Measurements from ENCODE around the gene ISG20L2. TPM values are rescaled to one million over a fixed set of nuclear protein-coding genes. Genes with fewer than 3 reads are reported as not detected.

The ISG20L2 gene
- polyA plus RNA-seq, 1 of the 3 experiments (the other 2 are of a cell fraction): 31.6 TPM

GRCh38 chr1:156767101-156767878, 38.7 kb upstream of the ISG20L2 start, which contains the start of gene PRCC:
TSS of gene PRCC (plus strand) at chr1:156767535. CDS start at chr1:156767772, 237 bp downstream.
- peak; percentile 87 for DNase-seq
- no peaks in the 10 kb centered on the region for H3K9me3 ChIP-seq
- H3K4me1 ChIP-seq (ENCODE audit: control insufficient read depth in 1 of 2, insufficient read depth in 2 of 2, low read depth in 1 of 2, low read length in 1 of 2): peaks cover 23 to 26% of the 10 kb centered on the region in 2 experiments; a peak in 3 of 4 replicates
- H3K27me3 ChIP-seq (ENCODE audit: insufficient read depth): no peaks in the 10 kb centered on the region
- CTCF ChIA-PET: interaction anchor here (0.7 to 9.5 kb wide), 16 partner anchors 15 to 409 kb away, joined by 3 to 64 read pairs (median 4); partner anchors contain the start of genes HDGF, INSRR, METTL25B and MRPL24
- H2AFZ ChIP-seq (ENCODE audit: low read depth): peak within 1 kb of the TSS; percentile 85
- no peaks in the 10 kb centered on the region for H3K9me2 ChIP-seq
- H3K4me3 ChIP-seq (ENCODE audit: low read depth in 2 of 2, low read length in 1 of 2): peak within 1 kb of the TSS; percentile 72 to 86
- peak within 1 kb of the TSS; percentile 77 to 90 for H3K27ac ChIP-seq (ENCODE audit: low read depth in 2 of 2, low read length in 1 of 2)
- H3K9ac ChIP-seq: peak within 1 kb of the TSS; percentile 95
- H4K20me1 ChIP-seq (ENCODE audit: insufficient read depth): peaks cover 13% of the 10 kb centered on the region; the same call in 1 of the 2 replicates
- WGBS (ENCODE audit: low lambda C conversion rate): under 1% methylated on average over 31 of the region's 50 CpGs
- no peaks in the 10 kb centered on the region for H3F3A ChIP-seq (replicated peaks; ENCODE audit: insufficient read depth)
- peaks cover 18 to 19% of the 10 kb centered on the region in 2 experiments for H3K36me3 ChIP-seq (replicated peaks in 1 of 2; ENCODE audit: control insufficient read depth in 1 of 2, insufficient read depth in 2 of 2, low read length in 1 of 2)
- POLR2A ChIA-PET: interaction anchor here (0.7 to 3.9 kb wide), 10 partner anchors 10 to 93 kb away, joined by 3 to 27 read pairs (median 4); partner anchors contain the start of genes HDGF, ISG20L2, METTL25B and MRPL24
- H3K4me2 ChIP-seq: peak within 1 kb of the TSS; percentile 89
- H3K79me2 ChIP-seq (ENCODE audit: insufficient read depth): peaks cover 61% of the 10 kb centered on the region
- TF ChIP-seq EP300 (IDR thresholded peaks at IDR 0.05; ENCODE audit: borderline replicate concordance in 1 of 2, low read depth in 1 of 2, low read length in 1 of 2): peak; percentile 10 to 20; a peak in 2 of 4 replicates
- 0 out of 2 replicates have a peak, but pooled peaks have one; percentile 1 for TF ChIP-seq SMC3 (IDR thresholded peaks at IDR 0.05; ENCODE audit: low read depth, low read length)
- TF ChIP-seq, protein P1, sequence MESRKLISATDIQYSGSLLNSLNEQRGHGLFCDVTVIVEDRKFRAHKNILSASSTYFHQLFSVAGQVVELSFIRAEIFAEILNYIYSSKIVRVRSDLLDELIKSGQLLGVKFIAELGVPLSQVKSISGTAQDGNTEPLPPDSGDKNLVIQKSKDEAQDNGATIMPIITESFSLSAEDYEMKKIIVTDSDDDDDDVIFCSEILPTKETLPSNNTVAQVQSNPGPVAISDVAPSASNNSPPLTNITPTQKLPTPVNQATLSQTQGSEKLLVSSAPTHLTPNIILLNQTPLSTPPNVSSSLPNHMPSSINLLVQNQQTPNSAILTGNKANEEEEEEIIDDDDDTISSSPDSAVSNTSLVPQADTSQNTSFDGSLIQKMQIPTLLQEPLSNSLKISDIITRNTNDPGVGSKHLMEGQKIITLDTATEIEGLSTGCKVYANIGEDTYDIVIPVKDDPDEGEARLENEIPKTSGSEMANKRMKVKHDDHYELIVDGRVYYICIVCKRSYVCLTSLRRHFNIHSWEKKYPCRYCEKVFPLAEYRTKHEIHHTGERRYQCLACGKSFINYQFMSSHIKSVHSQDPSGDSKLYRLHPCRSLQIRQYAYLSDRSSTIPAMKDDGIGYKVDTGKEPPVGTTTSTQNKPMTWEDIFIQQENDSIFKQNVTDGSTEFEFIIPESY (IDR thresholded peaks at IDR 0.05; ENCODE audit: borderline replicate concordance, low read depth): 0 out of 2 replicates have a peak, but pooled peaks have one; percentile 46
- TF ChIP-seq FOXJ3 (CRISPR knock-in tag; IDR thresholded peaks at IDR 0.05): no peak
- TF ChIP-seq EZH2phosphoT487 (IDR thresholded peaks at IDR 0.05; ENCODE audit: borderline replicate concordance, low read depth): no peak
- no peak for TF ChIP-seq JUND (IDR thresholded peaks at IDR 0.05)
- TF ChIP-seq MXI1 (IDR thresholded peaks at IDR 0.05; ENCODE audit: low read depth, low read length): 0 out of 2 replicates have a peak, but pooled peaks have one; percentile 9
- TF ChIP-seq NRF1 (IDR thresholded peaks at IDR 0.05; ENCODE audit: low read depth, low read length): peak; percentile 18; the same call in 1 of the 2 replicates
- peak; percentile 74 for TF ChIP-seq TAF1 (IDR thresholded peaks at IDR 0.05; ENCODE audit: borderline replicate concordance, low read depth, low read length)
- TF ChIP-seq, protein P2, sequence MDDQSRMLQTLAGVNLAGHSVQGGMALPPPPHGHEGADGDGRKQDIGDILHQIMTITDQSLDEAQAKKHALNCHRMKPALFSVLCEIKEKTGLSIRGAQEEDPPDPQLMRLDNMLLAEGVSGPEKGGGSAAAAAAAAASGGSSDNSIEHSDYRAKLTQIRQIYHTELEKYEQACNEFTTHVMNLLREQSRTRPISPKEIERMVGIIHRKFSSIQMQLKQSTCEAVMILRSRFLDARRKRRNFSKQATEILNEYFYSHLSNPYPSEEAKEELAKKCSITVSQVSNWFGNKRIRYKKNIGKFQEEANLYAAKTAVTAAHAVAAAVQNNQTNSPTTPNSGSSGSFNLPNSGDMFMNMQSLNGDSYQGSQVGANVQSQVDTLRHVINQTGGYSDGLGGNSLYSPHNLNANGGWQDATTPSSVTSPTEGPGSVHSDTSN (IDR thresholded peaks at IDR 0.05): peak; percentile 64
- TF ChIP-seq RXRA (IDR thresholded peaks at IDR 0.05; ENCODE audit: borderline replicate concordance, low read depth): no peak
- no peak for TF ChIP-seq MEF2A (IDR thresholded peaks at IDR 0.05; ENCODE audit: borderline replicate concordance, low read depth)
- TF ChIP-seq CHD2 (IDR thresholded peaks at IDR 0.05; ENCODE audit: low read length, partially characterized antibody): peak; percentile 95
- peak; percentile 40; the same call in 1 of the 2 replicates for TF ChIP-seq TCF12 (IDR thresholded peaks at IDR 0.05)
- no peak for TF ChIP-seq IRF3 (IDR thresholded peaks at IDR 0.05; ENCODE audit: low read depth, low read length)
- TF ChIP-seq ELF1 (IDR thresholded peaks at IDR 0.05): peak; percentile 85
- TF ChIP-seq, protein P3, sequence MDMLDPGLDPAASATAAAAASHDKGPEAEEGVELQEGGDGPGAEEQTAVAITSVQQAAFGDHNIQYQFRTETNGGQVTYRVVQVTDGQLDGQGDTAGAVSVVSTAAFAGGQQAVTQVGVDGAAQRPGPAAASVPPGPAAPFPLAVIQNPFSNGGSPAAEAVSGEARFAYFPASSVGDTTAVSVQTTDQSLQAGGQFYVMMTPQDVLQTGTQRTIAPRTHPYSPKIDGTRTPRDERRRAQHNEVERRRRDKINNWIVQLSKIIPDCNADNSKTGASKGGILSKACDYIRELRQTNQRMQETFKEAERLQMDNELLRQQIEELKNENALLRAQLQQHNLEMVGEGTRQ (IDR thresholded peaks at IDR 0.05; ENCODE audit: borderline replicate concordance, low read depth, low read length): no peak
- no peak for TF ChIP-seq REST (IDR thresholded peaks at IDR 0.05; ENCODE audit: low read depth, low read length)
- no peak for TF ChIP-seq RCOR1 (IDR thresholded peaks at IDR 0.05; ENCODE audit: low read length)
- no peak; the same call in 1 of the 2 replicates for TF ChIP-seq POLR2AphosphoS5 (IDR thresholded peaks at IDR 0.05; ENCODE audit: low read depth, low read length)
- peak; percentile 24; the same call in 1 of the 2 replicates for TF ChIP-seq NFIC (IDR thresholded peaks at IDR 0.05; ENCODE audit: borderline replicate concordance)

Measured in SK-N-SH (cell line).